Karpas-422 (cell line): ENCODE results near the gene SNX30. TPM values are rescaled to one million over a fixed set of nuclear protein-coding genes. Genes with fewer than 3 reads are reported as not detected.

Experiments used
- DNase-seq: peaks from one replicate; pipeline ENCODE4 v3.0.0-alpha.2; 2015
- H2AFZ ChIP-seq: fragments of 200-600 bp; sonication (generic); 2 replicates; pipeline ENCODE4 v1.6.1; 2014; ENCODE audit warnings: antibody characterized with exemption, low read length, mixed read lengths
- H3K27ac ChIP-seq: fragments of 200-600 bp; sonication (generic); 2 replicates; pipeline ENCODE4 v1.5.1; 2014; ENCODE audit warnings: mild to moderate bottlenecking, low read length, moderate library complexity
- H3K27me3 ChIP-seq: fragments of 200-600 bp; sonication (generic); 2 replicates; pipeline ENCODE4 v1.6.1; 2014; ENCODE audit warnings: low read length, mixed read lengths
- H3K36me3 ChIP-seq: fragments of 200-600 bp; sonication (generic); 2 replicates; pipeline ENCODE4 v1.6.1; 2014; ENCODE audit warnings: low read length, mixed read lengths; ENCODE audit not compliant: insufficient read depth
- H3K4me1 ChIP-seq: fragments of 200-600 bp; sonication (generic); 2 replicates; pipeline ENCODE4 v1.6.1; 2014; ENCODE audit warnings: mild to moderate bottlenecking, low read length, mixed read lengths
- H3K4me2 ChIP-seq: fragments of 200-600 bp; sonication (generic); 2 replicates; pipeline ENCODE4 v1.6.1; 2014; ENCODE audit warnings: low read length, low read depth, mild to moderate bottlenecking; ENCODE audit not compliant: poor library complexity, severe bottlenecking
- H3K4me3 ChIP-seq: fragments of 200-600 bp; sonication (generic); 2 replicates; pipeline ENCODE4 v1.5.1; 2014; ENCODE audit warnings: mild to moderate bottlenecking, antibody characterized with exemption, low read length, mixed read lengths
- H3K79me2 ChIP-seq: fragments of 200-600 bp; sonication (generic); 2 replicates; pipeline ENCODE4 v1.6.1; 2014; ENCODE audit warnings: mild to moderate bottlenecking, low read length, mixed read lengths
- H3K9ac ChIP-seq: fragments of 200-600 bp; sonication (generic); 2 replicates; pipeline ENCODE4 v1.6.0; 2014; ENCODE audit warnings: low read length
- H3K9me2 ChIP-seq: fragments of 200-600 bp; sonication (generic), shearing (Covaris generic); replicated peaks from 2 replicates; pipeline ENCODE4 v1.6.0; 2014; ENCODE audit warnings: mild to moderate bottlenecking, low read length, moderate library complexity; ENCODE audit not compliant: insufficient read depth
- H3K9me3 ChIP-seq: fragments of 300-700, 200-600 bp; sonication (generic); 2 replicates; pipeline ENCODE4 v1.6.1; 2014; ENCODE audit warnings: low read length, mixed read lengths
- H4K20me1 ChIP-seq: fragments of 200-600 bp; sonication (generic); 2 replicates; pipeline ENCODE4 v1.6.1; 2014; ENCODE audit warnings: mild to moderate bottlenecking, antibody characterized with exemption, low read length, low read depth; ENCODE audit not compliant: insufficient read depth
- total RNA-seq: library from RNA; depleted of rRNA; stranded (reverse); fragments of >200 nt; shearing (Covaris generic); gene quantifications from 2 replicates; pipeline ENCODE4 v1.2.3, GENCODE V29; 2014; ENCODE audit warnings: low replicate concordance

SNX30 gene
- total RNA-seq, 1 experiment from 2014 or later, result 43.8 TPM

GRCh38 chr9:112890106-112891081 is 139.8 kb downstream of the SNX30 start, which contains the start of gene SLC46A2:
Gene SLC46A2 (minus strand): TSS chr9:112890876. CDS start chr9:112890681, 195 bp downstream.
- no peak within 1 kb of the TSS for H3K9ac ChIP-seq
- no peak within 1 kb of the TSS for H3K4me2 ChIP-seq
- no peak within 1 kb of the TSS for H2AFZ ChIP-seq
- no peak within 1 kb of the TSS for H3K27ac ChIP-seq
- H3K36me3 ChIP-seq, result no peaks in the 10 kb centered on the region
- H3K79me2 ChIP-seq, result no peaks in the 10 kb centered on the region
- peaks cover 15% of the 10 kb centered on the region for H3K4me1 ChIP-seq
- H3K4me3 ChIP-seq, result no peak within 1 kb of the TSS
- no peaks in the 10 kb centered on the region for H3K9me3 ChIP-seq
- no peak for DNase-seq
- H4K20me1 ChIP-seq, result no peaks in the 10 kb centered on the region
- no peaks in the 10 kb centered on the region for H3K27me3 ChIP-seq
- H3K9me2 ChIP-seq, result no peaks in the 10 kb centered on the region

GRCh38 chr9:112891521-112891920 is 141.0 kb downstream of the SNX30 start:
- peaks cover 16% of the 10 kb centered on the region for H3K4me1 ChIP-seq
- H3K27me3 ChIP-seq, result no peaks in the 10 kb centered on the region
- H3K4me2 ChIP-seq, result no peak overlapping the region
- H3K9me2 ChIP-seq, result no peaks in the 10 kb centered on the region
- no peaks in the 10 kb centered on the region for H3K36me3 ChIP-seq
- no peak overlapping the region for H3K4me3 ChIP-seq
- no peak for DNase-seq
- H3K9me3 ChIP-seq, result no peaks in the 10 kb centered on the region
- H4K20me1 ChIP-seq, result no peaks in the 10 kb centered on the region
- H3K9ac ChIP-seq, result no peak overlapping the region
- no peak overlapping the region for H2AFZ ChIP-seq
- H3K27ac ChIP-seq, result no peak overlapping the region
- no peaks in the 10 kb centered on the region for H3K79me2 ChIP-seq

- H3K9me3 ChIP-seq, result no peaks in the 10 kb centered on the region
- H2AFZ ChIP-seq, result no peak overlapping the region
- H3K4me1 ChIP-seq, result peaks cover 7% of the 10 kb centered on the region
- no peaks in the 10 kb centered on the region for H3K79me2 ChIP-seq
- no peak overlapping the region for H3K4me2 ChIP-seq
- no peak overlapping the region for H3K9ac ChIP-seq
- no peaks in the 10 kb centered on the region for H3K36me3 ChIP-seq
- no peak overlapping the region for H3K4me3 ChIP-seq
- H3K9me2 ChIP-seq, result no peaks in the 10 kb centered on the region
- DNase-seq, result no peak
- H3K27ac ChIP-seq, result no peak overlapping the region
- no peaks in the 10 kb centered on the region for H4K20me1 ChIP-seq
- H3K27me3 ChIP-seq, result no peaks in the 10 kb centered on the region
Observed at GRCh38 chr9:112892981-112893380, 142.4 kb downstream of the SNX30 start.

GRCh38 chr9:112894041-112894440 is 143.5 kb downstream of the SNX30 start:
- Histone ChIP-seq H3K4me3 (no peak overlapping the region), H3K27ac (no peak overlapping the region), H3K27me3 (no peaks in the 10 kb centered on the region), H3K4me2 (no peak overlapping the region), H3K36me3 (no peaks in the 10 kb centered on the region), H2AFZ (no peak overlapping the region), H3K9me2 (no peaks in the 10 kb centered on the region), H3K9ac (no peak overlapping the region), H3K79me2 (no peaks in the 10 kb centered on the region), H3K9me3 (no peaks in the 10 kb centered on the region), H4K20me1 (no peaks in the 10 kb centered on the region), H3K4me1 (peaks cover 7% of the 10 kb centered on the region)
- DNase-seq, result no peak

- Histone ChIP-seq H3K27me3 (no peaks in the 10 kb centered on the region), H3K79me2 (no peaks in the 10 kb centered on the region), H3K4me2 (no peak overlapping the region), H3K4me1 (peaks cover 7% of the 10 kb centered on the region), H3K9ac (no peak overlapping the region), H4K20me1 (no peaks in the 10 kb centered on the region), H3K9me3 (no peaks in the 10 kb centered on the region), H3K4me3 (no peak overlapping the region), H3K9me2 (no peaks in the 10 kb centered on the region), H3K36me3 (no peaks in the 10 kb centered on the region), H2AFZ (no peak overlapping the region), H3K27ac (no peak overlapping the region)
- no peak for DNase-seq
Observed at GRCh38 chr9:112894699-112895098, 144.1 kb downstream of the SNX30 start.

GRCh38 chr9:112896131-112896530 is 145.6 kb downstream of the SNX30 start:
- Histone ChIP-seq H3K4me2 (peak overlapping the region; percentile 13), H4K20me1 (no peaks in the 10 kb centered on the region), H3K4me1 (peaks cover 16% of the 10 kb centered on the region), H3K9me3 (no peaks in the 10 kb centered on the region), H3K9ac (no peak overlapping the region), H3K27ac (no peak overlapping the region), H3K79me2 (no peaks in the 10 kb centered on the region), H3K27me3 (no peaks in the 10 kb centered on the region), H3K36me3 (no peaks in the 10 kb centered on the region), H2AFZ (no peak overlapping the region), H3K4me3 (no peak overlapping the region), H3K9me2 (no peaks in the 10 kb centered on the region)
- DNase-seq, result no peak

GRCh38 chr9:112898872-112899311 is 148.3 kb downstream of the SNX30 start:
- H2AFZ ChIP-seq, result no peak overlapping the region
- no peak overlapping the region for H3K9ac ChIP-seq
- DNase-seq, result no peak
- H3K79me2 ChIP-seq, result no peaks in the 10 kb centered on the region
- peaks cover 24% of the 10 kb centered on the region for H3K4me1 ChIP-seq
- H3K36me3 ChIP-seq, result no peaks in the 10 kb centered on the region
- no peaks in the 10 kb centered on the region for H3K9me3 ChIP-seq
- no peak overlapping the region for H3K4me2 ChIP-seq
- no peaks in the 10 kb centered on the region for H3K9me2 ChIP-seq
- H4K20me1 ChIP-seq, result no peaks in the 10 kb centered on the region
- no peak overlapping the region for H3K27ac ChIP-seq
- H3K4me3 ChIP-seq, result no peak overlapping the region
- no peaks in the 10 kb centered on the region for H3K27me3 ChIP-seq

GRCh38 chr9:112900488-112900887 is 149.9 kb downstream of the SNX30 start:
- Histone ChIP-seq H4K20me1 (no peaks in the 10 kb centered on the region), H3K4me3 (no peak overlapping the region)
- DNase-seq, result no peak

More at GRCh38 chr9:112900488-112900887, 149.9 kb downstream of the SNX30 start:
- Histone ChIP-seq H3K9ac (no peak overlapping the region), H3K4me1 (peaks cover 24% of the 10 kb centered on the region), H3K36me3 (no peaks in the 10 kb centered on the region), H3K27me3 (no peaks in the 10 kb centered on the region), H2AFZ (no peak overlapping the region), H3K9me3 (no peaks in the 10 kb centered on the region), H3K9me2 (no peaks in the 10 kb centered on the region), H3K79me2 (no peaks in the 10 kb centered on the region), H3K4me2 (no peak overlapping the region), H3K27ac (no peak overlapping the region)
